DND-41 (cell line): ENCODE data around the gene TMCC1.

Experiments
- CTCF ChIP-seq: IDR thresholded peaks from 2 replicates; pipeline ENCODE4 v1.5.1; 2012; ENCODE audit warnings: borderline replicate concordance, low read length, moderate library complexity, mild to moderate bottlenecking; ENCODE audit not compliant: poor library complexity, severe bottlenecking; ENCODE audit errors: extremely low read depth
- EZH2 ChIP-seq: IDR thresholded peaks from 3 replicates; pipeline ENCODE4 v1.6.1; 2012; ENCODE audit warnings: borderline replicate concordance, low read depth, mild to moderate bottlenecking, moderate library complexity, low read length, inconsistent platforms; ENCODE audit not compliant: severe bottlenecking

- TF ChIP-seq EZH2 (no peak), CTCF (no peak)
Observed at GRCh38 chr3:129648391-129648790, 245.1 kb downstream of the TMCC1 start.
